SK-N-SH treated with all-trans-retinoic acid at 6 μM for 48 hours (cell line): ENCODE results near the gene ZSWIM5.

Experiments
- ATAC-seq: fragments of 200-7000 bp; cut with Tn5 transposase; 3 replicates; pipeline ENCODE4 v1.9.1; 2020; ENCODE audit warnings: mild to moderate bottlenecking, moderate library complexity
- ARNTL ChIP-seq: fragments of 450-650 bp; formaldehyde crosslinking; IDR thresholded peaks from 2 replicates; pipeline ENCODE4 v1.5.0; 2020; ENCODE audit warnings: low read depth, mild to moderate bottlenecking, moderate library complexity, borderline replicate concordance
- CSDC2 ChIP-seq: fragments of 250-450 bp; sonication (Bioruptor Pico); IDR thresholded peaks from 2 replicates; pipeline ENCODE4 v1.5.0; 2020; ENCODE audit warnings: mild to moderate bottlenecking, moderate library complexity
- CSRNP3 ChIP-seq: fragments of 250-450 bp; sonication (Bioruptor Pico); IDR thresholded peaks from 2 replicates; pipeline ENCODE4 v1.5.1; 2021; ENCODE audit warnings: mild to moderate bottlenecking, moderate library complexity
- GLIS3 ChIP-seq: fragments of 250-450 bp; sonication (Bioruptor Pico); IDR thresholded peaks from 2 replicates; pipeline ENCODE4 v1.5.0; 2020; ENCODE audit warnings: mild to moderate bottlenecking, moderate library complexity
- ISL1 ChIP-seq: fragments of 250-450 bp; sonication (Bioruptor Pico); IDR thresholded peaks from 2 replicates; pipeline ENCODE4 v2.1.2; 2022; ENCODE audit warnings: mild to moderate bottlenecking, moderate library complexity
- PPARA ChIP-seq: fragments of 250-450 bp; sonication (Bioruptor Pico); IDR thresholded peaks from 2 replicates; pipeline ENCODE4 v1.5.0; 2020; ENCODE audit warnings: mild to moderate bottlenecking, borderline replicate concordance
- RARB ChIP-seq: fragments of 250-450 bp; sonication (Bioruptor Pico); IDR thresholded peaks from 2 replicates; pipeline ENCODE4 v1.8.0; 2021; ENCODE audit warnings: mild to moderate bottlenecking, moderate library complexity
- SNAI2 ChIP-seq: fragments of 250-450 bp; sonication (Bioruptor Pico); IDR thresholded peaks from 2 replicates; pipeline ENCODE4 v1.5.0; 2020; ENCODE audit warnings: mild to moderate bottlenecking, moderate library complexity
- TCF4 ChIP-seq: fragments of 250-450 bp; sonication (Bioruptor Pico); IDR thresholded peaks from 2 replicates; pipeline ENCODE4 v1.8.0; 2021; ENCODE audit warnings: mild to moderate bottlenecking, moderate library complexity, borderline replicate concordance
- TOX ChIP-seq: fragments of 250-450 bp; sonication (Bioruptor Pico); IDR thresholded peaks from 2 replicates; pipeline ENCODE4 v1.8.0; 2021; ENCODE audit warnings: mild to moderate bottlenecking, moderate library complexity, borderline replicate concordance
- TSHZ2 ChIP-seq: fragments of 250-450 bp; sonication (Bioruptor Pico); IDR thresholded peaks from 2 replicates; pipeline ENCODE4 v1.5.0; 2020; ENCODE audit warnings: mild to moderate bottlenecking, moderate library complexity
- ZC3H10 ChIP-seq: fragments of 250-450 bp; sonication (Bioruptor Pico); IDR thresholded peaks from 2 replicates; pipeline ENCODE4 v1.5.1; 2021; ENCODE audit warnings: mild to moderate bottlenecking, moderate library complexity
- ZFP3 ChIP-seq: fragments of 250-450 bp; sonication (Bioruptor Pico); IDR thresholded peaks from 2 replicates; pipeline ENCODE4 v1.5.0; 2020; ENCODE audit warnings: mild to moderate bottlenecking, moderate library complexity
- ZFP30 ChIP-seq: fragments of 450-650 bp; formaldehyde crosslinking; IDR thresholded peaks from 2 replicates; pipeline ENCODE4 v1.5.0; 2022; ENCODE audit warnings: mild to moderate bottlenecking, moderate library complexity
- ZNF565 ChIP-seq: fragments of 450-650 bp; formaldehyde crosslinking; conservative IDR thresholded peaks from 2 replicates; pipeline ENCODE4 v1.5.0; 2020; ENCODE audit warnings: low read depth, mild to moderate bottlenecking, moderate library complexity
- ZNF70 ChIP-seq: fragments of 450-650 bp; formaldehyde crosslinking; IDR thresholded peaks from 2 replicates; pipeline ENCODE4 v1.5.0; 2020; ENCODE audit warnings: mild to moderate bottlenecking, moderate library complexity
- ZNF8 ChIP-seq: fragments of 450-650 bp; formaldehyde crosslinking; IDR thresholded peaks from 2 replicates; pipeline ENCODE4 v1.5.0; 2020; ENCODE audit warnings: mild to moderate bottlenecking, moderate library complexity
- TF ChIP-seq, protein P1 (sequence below): fragments of 250-450 bp; sonication (Bioruptor Pico); IDR thresholded peaks from 2 replicates; pipeline ENCODE4 v1.8.0; 2021; ENCODE audit warnings: low read depth, mild to moderate bottlenecking, moderate library complexity, borderline replicate concordance
- TF ChIP-seq, protein P2 (sequence below): fragments of 250-450 bp; sonication (Bioruptor Pico); IDR thresholded peaks from 2 replicates; pipeline ENCODE4 v1.5.1; 2020; ENCODE audit warnings: low read depth, mild to moderate bottlenecking, moderate library complexity
- TF ChIP-seq, protein P3 (sequence below): fragments of 250-450 bp; sonication (Bioruptor Pico); IDR thresholded peaks from 2 replicates; pipeline ENCODE4 v1.8.0; 2020; ENCODE audit warnings: mild to moderate bottlenecking, moderate library complexity, borderline replicate concordance

ZSWIM5 gene

GRCh38 chr1:45211076-45211475, 4.7 kb upstream of the ZSWIM5 start:
- ATAC-seq = no peak
- TF ChIP-seq CSDC2 (CRISPR knock-in tag) = no peak
- TF ChIP-seq, protein P1, sequence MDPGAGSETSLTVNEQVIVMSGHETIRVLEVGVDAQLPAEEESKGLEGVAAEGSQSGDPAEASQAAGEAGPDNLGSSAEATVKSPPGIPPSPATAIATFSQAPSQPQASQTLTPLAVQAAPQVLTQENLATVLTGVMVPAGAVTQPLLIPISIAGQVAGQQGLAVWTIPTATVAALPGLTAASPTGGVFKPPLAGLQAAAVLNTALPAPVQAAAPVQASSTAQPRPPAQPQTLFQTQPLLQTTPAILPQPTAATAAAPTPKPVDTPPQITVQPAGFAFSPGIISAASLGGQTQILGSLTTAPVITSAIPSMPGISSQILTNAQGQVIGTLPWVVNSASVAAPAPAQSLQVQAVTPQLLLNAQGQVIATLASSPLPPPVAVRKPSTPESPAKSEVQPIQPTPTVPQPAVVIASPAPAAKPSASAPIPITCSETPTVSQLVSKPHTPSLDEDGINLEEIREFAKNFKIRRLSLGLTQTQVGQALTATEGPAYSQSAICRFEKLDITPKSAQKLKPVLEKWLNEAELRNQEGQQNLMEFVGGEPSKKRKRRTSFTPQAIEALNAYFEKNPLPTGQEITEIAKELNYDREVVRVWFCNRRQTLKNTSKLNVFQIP (CRISPR knock-in tag) = no peak
- TF ChIP-seq, protein P2, sequence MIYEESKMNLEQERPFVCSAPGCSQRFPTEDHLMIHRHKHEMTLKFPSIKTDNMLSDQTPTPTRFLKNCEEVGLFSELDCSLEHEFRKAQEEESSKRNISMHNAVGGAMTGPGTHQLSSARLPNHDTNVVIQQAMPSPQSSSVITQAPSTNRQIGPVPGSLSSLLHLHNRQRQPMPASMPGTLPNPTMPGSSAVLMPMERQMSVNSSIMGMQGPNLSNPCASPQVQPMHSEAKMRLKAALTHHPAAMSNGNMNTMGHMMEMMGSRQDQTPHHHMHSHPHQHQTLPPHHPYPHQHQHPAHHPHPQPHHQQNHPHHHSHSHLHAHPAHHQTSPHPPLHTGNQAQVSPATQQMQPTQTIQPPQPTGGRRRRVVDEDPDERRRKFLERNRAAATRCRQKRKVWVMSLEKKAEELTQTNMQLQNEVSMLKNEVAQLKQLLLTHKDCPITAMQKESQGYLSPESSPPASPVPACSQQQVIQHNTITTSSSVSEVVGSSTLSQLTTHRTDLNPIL (CRISPR knock-in tag) = no peak
- TF ChIP-seq ARNTL (CRISPR knock-in tag) = no peak
- TF ChIP-seq ISL1 (CRISPR knock-in tag) = no peak
- no peak for TF ChIP-seq TCF4
- TF ChIP-seq GLIS3 (CRISPR knock-in tag) = no peak
- TF ChIP-seq ZFP3 = no peak
- TF ChIP-seq ZC3H10 = no peak
- TF ChIP-seq ZNF565 (CRISPR knock-in tag) = no peak
- TF ChIP-seq RARB = no peak
- no peak for TF ChIP-seq TSHZ2 (CRISPR knock-in tag)
- TF ChIP-seq ZFP30 (CRISPR knock-in tag) = no peak
- TF ChIP-seq SNAI2 (CRISPR knock-in tag) = no peak

DNA sequence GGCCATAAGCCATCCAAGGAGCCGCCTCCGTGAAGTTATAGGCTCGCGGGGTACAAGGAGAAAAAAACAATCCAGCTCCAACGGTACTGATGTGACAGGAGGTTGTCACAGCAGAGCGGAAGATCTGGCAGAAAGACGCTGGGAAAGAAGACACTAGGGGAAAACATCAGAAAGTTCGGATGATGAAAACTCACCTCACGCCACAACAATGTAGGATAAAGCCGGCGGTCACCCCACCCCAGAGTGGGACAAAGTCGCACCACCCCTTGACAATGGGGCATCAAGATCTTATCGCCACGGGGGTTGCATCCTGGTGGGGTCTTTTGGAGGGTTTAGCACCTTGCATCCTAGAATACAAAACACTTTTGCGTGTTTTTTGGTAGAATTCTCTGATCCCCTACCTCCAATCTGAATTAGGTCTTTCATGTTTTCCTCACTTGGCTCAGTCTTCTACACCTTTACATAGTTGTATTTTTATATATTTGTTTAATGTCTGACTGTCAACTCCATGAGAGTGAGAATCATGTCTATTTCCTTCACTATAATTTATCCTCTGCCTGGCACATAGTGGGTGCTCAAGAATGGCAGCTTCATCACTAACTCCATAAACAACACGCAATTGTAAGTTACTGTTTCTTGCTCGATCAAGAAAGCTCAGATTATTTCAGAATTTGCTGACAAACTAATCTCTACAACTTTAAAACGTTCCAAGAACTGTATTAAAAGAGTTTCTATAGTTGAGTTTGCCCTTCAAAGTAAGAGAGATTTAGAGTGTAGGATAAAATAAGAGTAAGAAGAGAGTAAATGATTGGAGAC, 611 bp upstream of the ZSWIM5 start:
- TF ChIP-seq, protein P1 (CRISPR knock-in tag) = no peak
- TF ChIP-seq ZNF8 (CRISPR knock-in tag) (no peak), RARB (no peak), CSRNP3 (CRISPR knock-in tag) (no peak), CSDC2 (CRISPR knock-in tag) (no peak), GLIS3 (CRISPR knock-in tag) (no peak), ZFP30 (CRISPR knock-in tag) (no peak), ZNF70 (CRISPR knock-in tag) (no peak), ZNF565 (CRISPR knock-in tag) (no peak), ZC3H10 (no peak), TCF4 (no peak), ZFP3 (no peak), TOX (CRISPR knock-in tag) (no peak), PPARA (CRISPR knock-in tag) (no peak)
- TF ChIP-seq, protein P3, sequence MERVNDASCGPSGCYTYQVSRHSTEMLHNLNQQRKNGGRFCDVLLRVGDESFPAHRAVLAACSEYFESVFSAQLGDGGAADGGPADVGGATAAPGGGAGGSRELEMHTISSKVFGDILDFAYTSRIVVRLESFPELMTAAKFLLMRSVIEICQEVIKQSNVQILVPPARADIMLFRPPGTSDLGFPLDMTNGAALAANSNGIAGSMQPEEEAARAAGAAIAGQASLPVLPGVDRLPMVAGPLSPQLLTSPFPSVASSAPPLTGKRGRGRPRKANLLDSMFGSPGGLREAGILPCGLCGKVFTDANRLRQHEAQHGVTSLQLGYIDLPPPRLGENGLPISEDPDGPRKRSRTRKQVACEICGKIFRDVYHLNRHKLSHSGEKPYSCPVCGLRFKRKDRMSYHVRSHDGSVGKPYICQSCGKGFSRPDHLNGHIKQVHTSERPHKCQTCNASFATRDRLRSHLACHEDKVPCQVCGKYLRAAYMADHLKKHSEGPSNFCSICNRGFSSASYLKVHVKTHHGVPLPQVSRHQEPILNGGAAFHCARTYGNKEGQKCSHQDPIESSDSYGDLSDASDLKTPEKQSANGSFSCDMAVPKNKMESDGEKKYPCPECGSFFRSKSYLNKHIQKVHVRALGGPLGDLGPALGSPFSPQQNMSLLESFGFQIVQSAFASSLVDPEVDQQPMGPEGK = no peak
- ATAC-seq = no peak; the same call in 2 of the 3 replicates
